ENCODE results near the gene PKD1L1.

GRCh38 chr7:47967123-47967522 lies 18.9 kb upstream of the PKD1L1 start:
- TF ChIP-seq CTCF (IDR thresholded peaks at IDR 0.05) (no peak), POLR2A (IDR thresholded peaks at IDR 0.05) (no peak)

All from adrenal gland (tissue), 5 donors.